ENCODE results near the gene LGI4. TPM values are rescaled to one million over a fixed set of nuclear protein-coding genes. Genes with fewer than 3 reads are reported as not detected.
A peak's percentile ranks its signal among the peaks of the same experiment; 100 is the strongest.

Gene LGI4
- total and polyA plus RNA-seq, 11 donors, result 2.2 to 15.1 (median 6.0) TPM

- WGBS, 4 donors, result 7 to 8% (median 7%) methylated on average over 31 to 42 of the region's 42 CpGs
- no peak for TF ChIP-seq CTCF (IDR thresholded peaks at IDR 0.05)
- TF ChIP-seq POLR2A (IDR thresholded peaks at IDR 0.05), result peak; percentile 35 to 95
- intact Hi-C loops (cut with DNase I), result loop anchor here in 1 of 10 donors (1.0 kb wide), 1 partner anchor 17 kb away; no protein-coding TSS in a partner anchor
- ATAC-seq (peak; percentile 92 to 96 (median 94)), DNase-seq (peak; percentile 94 to 97 (median 97))
- Histone ChIP-seq H3K9me3 (no peaks in the 10 kb centered on the region), H3K36me3 (no peaks in the 10 kb centered on the region), H3K4me1 (peaks cover 0 to 38% (median 12%) of the 10 kb centered on the region in 12 donors), H3K4me3 (peak overlapping the region; percentile 4 to 68 (median 58)), H3K27me3 (no peaks in the 10 kb centered on the region), H3K27ac (peak overlapping the region; percentile 67 to 94 (median 90))
These were observed 10.5 kb downstream of the LGI4 start for GRCh38 chr19:35124098-35125060.

GRCh38 chr19:35123573-35123972 lies 11.3 kb downstream of the LGI4 start:
- peaks cover 0 to 45% (median 12%) of the 10 kb centered on the region in 12 donors for H3K4me1 ChIP-seq
- WGBS, 4 donors, result 64 to 77% (median 76%) methylated on average over 4 to 5 of the region's 5 CpGs
- ATAC-seq (peak in 3 of 4 donors; percentile 7 to 22 (median 11)), DNase-seq (peak in 2 of 5 donors; percentile 65 to 67)
- intact Hi-C loops (cut with DNase I), result no loop called here
- peak overlapping the region in 7 of 12 donors; percentile 55 to 68 (median 66) for H3K4me3 ChIP-seq
- H3K9me3 ChIP-seq, result no peaks in the 10 kb centered on the region
- no peaks in the 10 kb centered on the region for H3K27me3 ChIP-seq
- H3K27ac ChIP-seq, result peak overlapping the region in 11 of 12 donors; percentile 82 to 94 (median 91)
- no peaks in the 10 kb centered on the region for H3K36me3 ChIP-seq
- TF ChIP-seq CTCF (IDR thresholded peaks at IDR 0.05) (no peak), POLR2A (IDR thresholded peaks at IDR 0.05) (no peak)

- Histone ChIP-seq H3K36me3 (no peaks in the 10 kb centered on the region), H3K27me3 (no peaks in the 10 kb centered on the region), H3K4me1 (peaks cover 0 to 46% (median 12%) of the 10 kb centered on the region in 12 donors), H3K4me3 (peak overlapping the region in 2 of 12 donors; percentile 66 to 68), H3K27ac (peak overlapping the region in 11 of 12 donors; percentile 82 to 94 (median 91)), H3K9me3 (no peaks in the 10 kb centered on the region)
- no peak for TF ChIP-seq POLR2A (IDR thresholded peaks at IDR 0.05)
- TF ChIP-seq CTCF (IDR thresholded peaks at IDR 0.05), result no peak
- no peak for ATAC-seq
- WGBS, 4 donors, result 81 to 86% (median 85%) methylated on average over 18 to 19 of the region's 19 CpGs
- intact Hi-C loops (cut with DNase I), result no loop called here
- DNase-seq, result no peak
These were observed 11.9 kb downstream of the LGI4 start for GRCh38 chr19:35122687-35123551.
